NCI-H1417 (cell line): ENCODE results near the gene HOXC9.
A peak's percentile ranks its signal among the peaks of the same experiment; 100 is the strongest.

Experiments used
- DNase-seq, 3 experiments: peaks; one replicate each; lab custom pipeline; 2025; lab: John Stamatoyannopoulos, UW

The HOXC9 gene

DNA sequence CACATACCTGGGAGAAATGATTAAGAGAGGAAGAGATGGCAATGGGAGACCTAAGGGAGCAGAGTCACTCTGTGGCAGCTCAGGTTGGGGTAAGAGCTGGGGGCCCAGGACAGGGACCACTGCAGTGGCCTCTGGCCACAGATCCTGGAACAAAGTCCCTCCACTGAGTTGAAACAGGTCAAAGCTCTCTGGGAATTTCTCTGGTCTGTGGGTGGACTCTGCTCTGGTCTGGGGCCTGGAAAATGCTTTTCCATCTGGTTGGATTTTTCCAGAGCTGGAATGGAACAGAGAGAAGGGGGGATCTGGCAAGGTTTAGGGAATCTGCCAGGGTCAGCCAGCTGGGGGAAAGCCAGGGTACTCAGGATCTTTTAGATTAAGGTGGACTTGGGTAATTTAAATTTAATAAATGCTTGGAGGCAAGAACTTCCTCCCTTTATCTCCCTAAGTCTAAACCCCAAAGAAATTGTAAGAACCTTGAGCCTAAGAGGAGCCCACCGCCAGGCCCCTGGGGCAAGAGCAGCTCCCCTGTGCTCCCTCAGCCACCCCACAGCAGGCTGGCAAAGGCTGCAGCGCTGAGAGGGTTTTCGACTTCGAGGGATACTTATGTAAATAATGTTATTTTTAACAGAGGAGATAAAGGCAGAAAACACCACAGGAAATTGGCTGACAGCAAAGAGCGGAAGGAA, 11.3 kb upstream of the HOXC9 start:
- no peak for DNase-seq

GRCh38 chr12:53989227-53990113, 10.5 kb upstream of the HOXC9 start:
- DNase-seq: peak; percentile 64 to 78 (median 71)

DNA sequence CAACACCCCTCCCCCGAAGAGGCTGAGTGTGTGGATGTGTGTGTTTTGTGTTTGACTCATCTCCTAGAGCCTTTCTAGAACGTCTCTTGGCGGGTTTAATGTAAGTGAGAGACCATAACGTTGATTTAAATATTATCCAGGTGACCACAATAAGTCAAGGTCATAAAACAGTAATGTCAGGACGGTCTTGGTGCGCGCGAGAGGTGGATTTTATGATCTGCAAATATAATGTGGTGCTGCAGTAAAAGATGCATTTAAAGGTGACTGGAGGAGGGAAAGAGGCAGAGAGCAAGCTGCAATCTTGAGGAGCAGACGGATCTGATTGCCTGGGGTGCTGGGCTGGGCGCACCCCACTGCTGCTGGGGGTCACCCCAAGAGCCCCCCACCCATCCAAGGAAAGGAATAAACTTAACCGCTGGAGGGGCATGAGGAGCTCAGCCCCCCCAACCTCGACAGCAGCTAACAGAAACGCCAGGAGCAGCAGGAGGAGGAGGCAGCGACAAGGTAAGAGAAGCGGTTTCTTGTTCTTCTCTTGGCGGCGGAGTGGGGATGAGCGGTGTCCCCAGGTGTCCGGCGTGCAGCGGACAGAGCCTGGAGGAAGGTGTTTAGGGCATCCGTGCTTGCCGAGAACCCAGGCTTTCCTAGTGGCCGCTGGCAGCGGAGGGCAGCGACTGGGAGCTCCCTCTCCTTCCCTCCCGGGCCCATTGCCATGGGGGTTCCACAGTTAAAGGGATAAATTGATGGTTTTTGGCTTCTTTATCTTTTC, 9.5 kb upstream of the HOXC9 start:
- peak; percentile 65 to 90 (median 79) for DNase-seq

GRCh38 chr12:53991077-53991460, 8.9 kb upstream of the HOXC9 start:
- DNase-seq: peak in 1 of 3 experiments; percentile 47

GRCh38 chr12:53992377-53992889, 7.5 kb upstream of the HOXC9 start:
- no peak for DNase-seq

DNA sequence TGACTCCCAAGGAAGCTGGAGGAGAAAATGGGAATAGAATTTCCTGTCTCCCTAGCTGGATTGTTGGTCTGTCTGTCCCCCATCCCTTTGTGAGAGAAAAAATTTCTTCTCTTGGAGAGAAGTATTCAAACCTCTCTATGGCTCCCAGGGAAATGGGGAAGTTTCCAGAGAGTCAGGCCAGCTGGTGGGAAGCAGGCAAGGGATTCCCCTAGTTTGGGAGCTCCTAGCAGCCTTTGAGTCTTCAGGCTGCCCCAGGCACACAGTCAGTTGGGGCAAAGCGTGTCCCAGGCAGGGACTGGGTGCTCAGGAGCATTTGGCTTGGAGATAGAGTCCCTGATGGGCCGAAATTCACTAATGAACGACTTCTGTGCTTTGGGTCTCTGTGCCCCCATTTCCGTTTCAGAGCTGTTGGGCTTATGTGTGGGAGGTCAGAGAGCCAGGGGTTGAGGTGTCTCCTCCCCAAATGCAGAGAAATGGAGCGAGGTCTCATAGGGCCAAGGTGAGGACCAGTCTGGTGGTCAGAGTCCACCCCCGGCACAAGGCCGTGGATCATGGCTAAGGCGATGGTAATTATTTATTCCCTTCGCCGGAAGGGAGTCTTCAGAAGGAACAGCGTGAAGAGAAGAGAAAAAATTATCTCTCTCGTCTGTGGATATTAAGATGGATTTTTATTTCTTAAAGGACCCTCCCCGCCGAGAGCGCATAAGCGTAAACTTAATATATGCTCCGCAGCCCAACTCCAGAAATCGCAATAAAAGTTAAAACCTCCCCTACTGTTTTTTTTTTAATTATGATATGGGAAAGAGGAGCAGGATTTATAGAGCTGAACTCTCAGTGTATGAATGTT, 6.6 kb upstream of the HOXC9 start:
- no peak for DNase-seq

DNA sequence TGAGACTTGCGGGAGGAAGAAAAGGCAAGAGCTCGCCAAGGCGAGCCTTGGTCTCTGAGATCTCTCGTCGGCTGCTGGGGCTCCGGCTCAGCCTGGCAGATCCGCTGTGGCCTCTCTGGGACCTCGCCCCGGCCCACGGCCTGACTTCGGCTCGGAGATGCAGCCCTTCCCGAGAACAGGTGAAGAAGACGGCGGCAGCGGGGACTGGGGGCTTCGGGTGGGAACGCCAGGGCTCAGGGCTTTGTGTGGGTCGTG, 6.0 kb upstream of the HOXC9 start:
- peak in 1 of 3 experiments; percentile 54 for DNase-seq

- DNase-seq: peak; percentile 32 to 89 (median 86)
Observed at GRCh38 chr12:53994264-53995001, 5.5 kb upstream of the HOXC9 start.

- peak in 2 of 3 experiments; percentile 86 to 89 for DNase-seq
Observed at GRCh38 chr12:53995002-53995377, 5.0 kb upstream of the HOXC9 start.

DNA sequence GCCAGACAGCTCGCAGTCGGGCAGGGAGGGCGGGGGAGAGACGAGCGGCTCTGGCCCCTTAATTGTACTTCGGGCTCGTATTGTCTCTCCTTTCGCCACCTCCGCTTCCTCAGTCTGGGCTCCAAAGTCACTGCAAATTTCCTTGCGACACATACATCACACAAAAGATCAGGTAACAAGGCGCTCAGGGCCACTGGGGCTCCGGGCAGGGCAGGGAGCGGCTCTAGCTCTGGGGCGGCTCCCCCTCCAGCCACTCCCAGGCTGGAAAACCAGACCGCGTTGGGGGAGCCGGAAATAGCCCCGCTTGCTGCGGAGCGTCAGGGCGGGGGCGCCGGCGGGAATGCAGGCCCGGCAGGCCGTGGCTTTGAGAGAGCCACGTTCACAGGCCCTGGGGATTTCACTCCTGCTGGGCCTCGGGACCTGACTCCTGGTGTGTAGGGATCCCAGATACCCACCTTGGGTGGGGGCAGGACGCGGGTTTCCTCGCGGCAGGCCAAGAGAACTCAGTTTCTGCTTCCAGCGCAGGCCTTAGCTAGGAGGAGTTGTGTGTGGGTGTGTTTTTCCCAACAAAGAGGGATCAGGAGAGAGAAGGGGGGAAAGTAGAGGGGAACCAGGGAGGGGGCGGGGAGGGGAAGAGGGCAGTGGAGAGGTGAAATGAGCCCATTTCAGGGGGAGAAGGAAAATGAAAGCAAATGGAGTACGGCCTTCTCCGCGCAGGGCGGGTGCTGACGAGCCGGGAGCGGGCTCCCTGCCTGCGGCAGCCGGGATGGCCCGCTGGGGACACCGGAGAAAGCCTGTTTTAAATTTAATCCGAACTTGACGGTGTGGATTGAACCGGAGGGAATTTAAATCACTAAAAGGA, 4.4 kb upstream of the HOXC9 start:
- peak; percentile 80 to 93 (median 89) for DNase-seq

- peak; percentile 49 to 71 (median 66) for DNase-seq
Observed at GRCh38 chr12:53996240-53997203, 3.4 kb upstream of the HOXC9 start.

- DNase-seq: peak in 1 of 3 experiments; percentile 42
Observed at GRCh38 chr12:53997204-53998109, 2.5 kb upstream of the HOXC9 start.

- DNase-seq: peak in 1 of 3 experiments; percentile 19
Observed at GRCh38 chr12:53998110-53998899, 1.7 kb upstream of the HOXC9 start.

GRCh38 chr12:53998900-53999236, 1.1 kb upstream of the HOXC9 start:
- DNase-seq: no peak

DNA sequence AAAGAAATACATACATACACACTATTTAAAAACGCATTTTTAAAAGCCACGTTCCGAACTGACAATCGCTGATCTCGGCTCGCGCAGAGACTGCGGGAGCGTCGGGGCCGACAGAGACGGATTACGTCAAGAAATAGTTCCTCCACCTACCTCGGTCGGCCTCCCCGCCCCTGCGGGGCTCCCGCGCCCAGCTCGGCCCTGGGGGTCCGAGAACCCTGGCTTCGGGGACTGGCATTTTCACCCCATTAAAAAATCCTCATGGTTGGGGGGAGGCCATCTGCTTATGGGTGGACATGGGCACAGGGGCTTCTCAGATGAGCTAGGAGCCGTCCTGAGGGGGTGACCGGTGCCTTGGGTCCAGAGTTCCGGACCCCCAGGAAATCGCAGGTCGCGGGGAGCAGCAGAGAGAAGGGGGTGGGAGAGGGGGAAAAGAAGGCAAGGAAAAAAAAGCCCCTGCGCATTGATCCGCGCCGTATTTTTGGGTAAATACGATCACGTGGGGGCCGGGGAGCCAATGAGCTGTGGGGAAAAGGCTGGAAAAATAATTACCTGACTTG, 324 bp upstream of the HOXC9 start:
- peak; percentile 82 to 90 (median 83) for DNase-seq
